Smooth muscle cell (in vitro differentiated cells): ENCODE measurements around the gene THSD4. TPM values are rescaled to one million over a fixed set of nuclear protein-coding genes. Genes with fewer than 3 reads are reported as not detected.

Source experiments
- DNase-seq: peaks from one replicate; lab custom pipeline; 2025; ENCODE audit not compliant: unreplicated experiment; lab: John Stamatoyannopoulos, UW
- H2AFZ ChIP-seq: fragments of 200-600 bp; sonication (generic); 2 replicates; pipeline ENCODE4 v1.6.0; 2016; ENCODE audit warnings: antibody characterized with exemption, low read depth, mild to moderate bottlenecking
- H3F3A ChIP-seq: fragments of 200-600 bp; sonication (generic); 2 replicates; pipeline ENCODE4 v1.6.0; 2017; ENCODE audit warnings: antibody characterized with exemption, low read depth
- H3K27ac ChIP-seq: fragments of 200-600 bp; sonication (generic); 2 replicates; pipeline ENCODE4 v1.5.1; 2016; ENCODE audit warnings: low read depth, mild to moderate bottlenecking
- H3K27me3 ChIP-seq: fragments of 200-600 bp; sonication (generic); 2 replicates; pipeline ENCODE4 v1.6.1; 2016; ENCODE audit warnings: low read depth, mild to moderate bottlenecking
- H3K36me3 ChIP-seq: fragments of 200-600 bp; sonication (generic); 2 replicates; pipeline ENCODE4 v1.5.1; 2016; ENCODE audit warnings: low read depth
- H3K4me1 ChIP-seq: fragments of 200-600 bp; sonication (generic); 2 replicates; pipeline ENCODE4 v1.5.1; 2016; ENCODE audit warnings: low read depth
- H3K4me2 ChIP-seq: fragments of 200-600 bp; sonication (generic); 2 replicates; pipeline ENCODE4 v1.6.0; 2016; ENCODE audit warnings: mild to moderate bottlenecking
- H3K4me3 ChIP-seq: fragments of 200-600 bp; sonication (generic); 2 replicates; pipeline ENCODE4 v1.5.1; 2016; ENCODE audit warnings: mild to moderate bottlenecking
- H3K79me2 ChIP-seq: fragments of 200-600 bp; sonication (generic); 2 replicates; pipeline ENCODE4 v1.6.0; 2016; ENCODE audit warnings: low read depth, mild to moderate bottlenecking
- H3K9ac ChIP-seq: fragments of 200-600 bp; sonication (generic); 2 replicates; pipeline ENCODE4 v1.6.0; 2016; ENCODE audit warnings: low read depth
- H3K9me3 ChIP-seq: fragments of 200-600 bp; sonication (generic); replicated peaks from 2 replicates; pipeline ENCODE4 v1.5.1; 2016; ENCODE audit warnings: low read depth
- H4K20me1 ChIP-seq: fragments of 200-600 bp; sonication (generic); 2 replicates; pipeline ENCODE4 v1.6.0; 2016; ENCODE audit warnings: low read depth
- CTCF ChIP-seq: fragments of 200-600 bp; sonication (generic); IDR thresholded peaks from 2 replicates; pipeline ENCODE4 v1.5.1; 2017; ENCODE audit warnings: borderline replicate concordance, mild to moderate bottlenecking, antibody characterized with exemption; ENCODE audit not compliant: insufficient read depth, poor library complexity, severe bottlenecking
- WGBS: methylation state at CpG from one replicate; pipeline ENCODE4 v1.1.7; 2016; ENCODE audit warnings: low lambda C conversion rate; 5-methylcytosine and 5-hydroxymethylcytosine counted together
- polyA plus RNA-seq: library from polyadenylated mRNA; unstranded; fragments of >200 nt; fragmentation: Nextera tagmentation; extraction: Ambion mirVana; gene quantifications from 2 replicates; pipeline ENCODE4 v1.2.1, GENCODE V29; 2016
- total RNA-seq: library from RNA; depleted of rRNA; stranded (reverse); fragments of >200 nt; gene quantifications from 2 replicates; pipeline ENCODE4 v1.2.3, GENCODE V29; 2014

The THSD4 gene
- total and polyA plus RNA-seq, 2 experiments from 2014 or later, result 2.5 to 4.1 TPM

- no peak for TF ChIP-seq CTCF
- H3K4me2 ChIP-seq, result no peak overlapping the region
- no peaks in the 10 kb centered on the region for H3K36me3 ChIP-seq
- no peak overlapping the region for H2AFZ ChIP-seq
- H3K9ac ChIP-seq, result no peak overlapping the region
- no peaks in the 10 kb centered on the region for H3K79me2 ChIP-seq
- 97% methylated on average over 24 of the region's 24 CpGs for WGBS
- no peak overlapping the region for H3K27ac ChIP-seq
- no peaks in the 10 kb centered on the region for H3F3A ChIP-seq
- H3K27me3 ChIP-seq, result no peaks in the 10 kb centered on the region
- no peak overlapping the region for H3K4me3 ChIP-seq
- H3K9me3 ChIP-seq, result no peaks in the 10 kb centered on the region
- no peaks in the 10 kb centered on the region for H4K20me1 ChIP-seq
- H3K4me1 ChIP-seq, result peaks cover 11% of the 10 kb centered on the region
- no peak for DNase-seq
Measured at GRCh38 chr15:71801935-71802655, 686.8 kb downstream of the THSD4 start.

GRCh38 chr15:71802770-71803169 lies 687.5 kb downstream of the THSD4 start:
- WGBS, result 40% methylated on average over 17 of the region's 21 CpGs
- Histone ChIP-seq H3K9ac (no peak overlapping the region), H3K4me1 (peaks cover 18% of the 10 kb centered on the region), H3K4me3 (no peak overlapping the region), H3K36me3 (no peaks in the 10 kb centered on the region), H3K9me3 (no peaks in the 10 kb centered on the region), H3F3A (no peaks in the 10 kb centered on the region), H3K79me2 (no peaks in the 10 kb centered on the region), H3K4me2 (no peak overlapping the region), H3K27me3 (no peaks in the 10 kb centered on the region), H3K27ac (no peak overlapping the region), H2AFZ (no peak overlapping the region), H4K20me1 (no peaks in the 10 kb centered on the region)
- DNase-seq, result no peak
- peak; percentile 49 for TF ChIP-seq CTCF

- no peaks in the 10 kb centered on the region for H4K20me1 ChIP-seq
- H3K4me2 ChIP-seq, result no peak overlapping the region
- no peak overlapping the region for H3K27ac ChIP-seq
- no peaks in the 10 kb centered on the region for H3K79me2 ChIP-seq
- H3F3A ChIP-seq, result no peaks in the 10 kb centered on the region
- peaks cover 23% of the 10 kb centered on the region for H3K4me1 ChIP-seq
- TF ChIP-seq CTCF, result no peak
- no peak overlapping the region for H3K4me3 ChIP-seq
- no peak overlapping the region for H2AFZ ChIP-seq
- H3K9me3 ChIP-seq, result no peaks in the 10 kb centered on the region
- no peaks in the 10 kb centered on the region for H3K36me3 ChIP-seq
- H3K27me3 ChIP-seq, result no peaks in the 10 kb centered on the region
- 84% methylated on average over 5 of the region's 5 CpGs for WGBS
- no peak for DNase-seq
- no peak overlapping the region for H3K9ac ChIP-seq
Measured at GRCh38 chr15:71804226-71804625, 689.0 kb downstream of the THSD4 start.
